SKM-1 treated with dmso at 0.1 percent for 144 hours (cell line): ENCODE data around the gene FRMPD2.
"Not testable (repeated sequence)": the region's sequence is repeated elsewhere in the genome, so short reads cannot be mapped to it uniquely, and the experiment has no call there.

Source experiments
- DNase-seq: peaks from one replicate; lab custom pipeline; 2025; ENCODE audit not compliant: unreplicated experiment; lab: John Stamatoyannopoulos, UW

Gene FRMPD2

DNA sequence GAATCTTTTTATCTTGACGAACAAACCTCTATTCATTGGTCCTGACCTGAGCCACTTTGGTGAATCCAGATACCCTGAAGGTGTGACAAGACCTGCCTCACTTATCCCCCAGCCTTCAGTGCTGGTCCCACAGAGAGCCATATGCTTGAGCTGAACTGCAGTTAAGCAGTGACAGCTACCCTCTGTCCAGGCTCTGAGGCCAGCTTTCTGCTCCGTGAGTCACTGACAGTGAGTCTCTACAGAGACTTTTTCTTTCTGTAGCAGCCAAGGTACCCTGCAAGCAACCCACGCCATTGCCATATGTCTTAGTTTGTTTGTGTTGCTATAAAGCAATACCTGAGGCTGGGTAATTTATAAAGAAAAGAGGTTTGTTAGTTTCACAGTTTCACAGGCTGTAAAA, 133.5 kb downstream of the FRMPD2 start:
- not testable (repeated sequence) for DNase-seq

GRCh38 chr10:48139953-48140850, 134.3 kb downstream of the FRMPD2 start:
- not testable (repeated sequence) for DNase-seq

- DNase-seq, result not testable (repeated sequence)
Observed at GRCh38 chr10:48128954-48129353, 145.5 kb downstream of the FRMPD2 start.

DNA sequence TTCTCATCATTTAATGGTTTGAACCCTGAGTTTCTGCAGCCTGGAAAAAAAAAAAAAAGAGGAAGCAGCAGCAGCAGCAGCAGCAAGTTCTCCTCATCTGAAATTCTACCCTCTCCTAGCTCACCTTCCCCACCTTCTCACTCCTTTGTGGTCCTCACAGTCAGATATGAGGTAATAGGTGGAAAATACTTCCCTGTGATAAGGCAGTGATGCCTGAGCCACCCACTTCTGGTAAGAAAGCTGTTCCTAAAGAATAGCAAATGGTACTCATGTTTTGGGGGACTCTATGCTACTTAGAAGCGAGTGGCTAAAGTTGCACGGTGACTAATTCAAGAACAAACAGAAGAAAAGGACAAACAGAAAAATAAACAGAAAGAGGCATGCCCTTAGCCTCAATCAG, 148.2 kb downstream of the FRMPD2 start:
- DNase-seq, result not testable (repeated sequence)

- not testable (repeated sequence) for DNase-seq
Observed at GRCh38 chr10:48125631-48126030, 148.9 kb downstream of the FRMPD2 start.

- not testable (repeated sequence) for DNase-seq
Observed at GRCh38 chr10:48122618-48123017, 151.9 kb downstream of the FRMPD2 start.

DNA sequence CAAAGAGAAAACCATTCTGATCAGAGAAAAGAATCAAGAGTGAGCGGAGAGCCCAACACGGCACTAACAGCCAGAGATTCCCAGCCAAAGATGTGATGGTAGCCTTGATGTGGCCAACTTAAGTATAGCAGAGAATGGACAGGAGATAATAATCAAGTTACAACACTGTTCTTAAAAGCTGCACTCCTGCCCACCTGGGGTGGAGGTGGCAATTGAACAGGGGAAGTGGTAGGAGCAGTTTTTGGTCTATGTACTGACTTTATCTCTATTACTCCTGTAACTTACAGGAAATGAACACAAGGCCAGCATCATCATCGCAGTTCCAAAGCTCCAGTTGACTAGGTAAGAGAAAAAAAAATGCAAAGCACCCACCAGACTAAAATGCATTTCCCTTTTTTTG, 164.2 kb downstream of the FRMPD2 start:
- DNase-seq, result not testable (repeated sequence)
